Measurements from ENCODE around the gene RAPGEFL1.
"Not testable (repeated sequence)": the region's sequence is repeated elsewhere in the genome, so short reads cannot be mapped to it uniquely, and the experiment has no call there.

Gene RAPGEFL1

GRCh38 chr17:40174514-40174913 lies 2.8 kb upstream of the RAPGEFL1 start:
- DNase-seq (ENCODE audit: low read depth), result no peak

- no peak for DNase-seq (ENCODE audit: low read depth)
Observed at GRCh38 chr17:40175928-40176753, 1.1 kb upstream of the RAPGEFL1 start.

GRCh38 chr17:40176754-40177110 lies 538 bp upstream of the RAPGEFL1 start:
- DNase-seq (ENCODE audit: low read depth), result no peak

- DNase-seq (ENCODE audit: low read depth), result no peak
Observed at GRCh38 chr17:40178021-40178601, 841 bp downstream of the RAPGEFL1 start.

GRCh38 chr17:40178660-40179059 lies 1.4 kb downstream of the RAPGEFL1 start:
- DNase-seq (ENCODE audit: low read depth), result no peak

- DNase-seq (ENCODE audit: low read depth), result no peak
Observed at GRCh38 chr17:40179923-40180659, 2.8 kb downstream of the RAPGEFL1 start.

GRCh38 chr17:40180694-40181093 lies 3.4 kb downstream of the RAPGEFL1 start:
- DNase-seq (ENCODE audit: low read depth), result no peak

- DNase-seq (ENCODE audit: low read depth), result no peak
Observed at GRCh38 chr17:40181205-40181604, 3.9 kb downstream of the RAPGEFL1 start.

- DNase-seq (ENCODE audit: low read depth), result no peak
Observed at GRCh38 chr17:40182606-40183005, 5.3 kb downstream of the RAPGEFL1 start.

- DNase-seq (ENCODE audit: low read depth), result no peak
Observed at GRCh38 chr17:40187238-40187637, 10.0 kb downstream of the RAPGEFL1 start.

- no peak for DNase-seq (ENCODE audit: low read depth)
Observed at GRCh38 chr17:40188694-40189093, 11.4 kb downstream of the RAPGEFL1 start.

- no peak for DNase-seq (ENCODE audit: low read depth)
Observed at GRCh38 chr17:40190197-40191021, 13.1 kb downstream of the RAPGEFL1 start.

- DNase-seq (ENCODE audit: low read depth), result no peak
Observed at GRCh38 chr17:40191237-40192208, 14.3 kb downstream of the RAPGEFL1 start.

- DNase-seq (ENCODE audit: low read depth), result no peak
Observed at GRCh38 chr17:40192961-40193360, 15.7 kb downstream of the RAPGEFL1 start.

GRCh38 chr17:40194821-40195220 lies 17.6 kb downstream of the RAPGEFL1 start:
- DNase-seq (ENCODE audit: low read depth), result no peak

GRCh38 chr17:40197550-40197949 lies 20.3 kb downstream of the RAPGEFL1 start:
- DNase-seq (ENCODE audit: low read depth), result no peak

GRCh38 chr17:40197965-40198456 lies 20.7 kb downstream of the RAPGEFL1 start:
- not testable (repeated sequence) for DNase-seq (ENCODE audit: low read depth)

GRCh38 chr17:40198576-40198975 lies 21.3 kb downstream of the RAPGEFL1 start:
- no peak for DNase-seq (ENCODE audit: low read depth)

- no peak for DNase-seq (ENCODE audit: low read depth)
Observed at GRCh38 chr17:40203131-40203530, 25.9 kb downstream of the RAPGEFL1 start.

GRCh38 chr17:40206193-40206592 lies 28.9 kb downstream of the RAPGEFL1 start:
- DNase-seq (ENCODE audit: low read depth), result not testable (repeated sequence)
